ENCODE data around the gene BTNL3.

Gene BTNL3

DNA sequence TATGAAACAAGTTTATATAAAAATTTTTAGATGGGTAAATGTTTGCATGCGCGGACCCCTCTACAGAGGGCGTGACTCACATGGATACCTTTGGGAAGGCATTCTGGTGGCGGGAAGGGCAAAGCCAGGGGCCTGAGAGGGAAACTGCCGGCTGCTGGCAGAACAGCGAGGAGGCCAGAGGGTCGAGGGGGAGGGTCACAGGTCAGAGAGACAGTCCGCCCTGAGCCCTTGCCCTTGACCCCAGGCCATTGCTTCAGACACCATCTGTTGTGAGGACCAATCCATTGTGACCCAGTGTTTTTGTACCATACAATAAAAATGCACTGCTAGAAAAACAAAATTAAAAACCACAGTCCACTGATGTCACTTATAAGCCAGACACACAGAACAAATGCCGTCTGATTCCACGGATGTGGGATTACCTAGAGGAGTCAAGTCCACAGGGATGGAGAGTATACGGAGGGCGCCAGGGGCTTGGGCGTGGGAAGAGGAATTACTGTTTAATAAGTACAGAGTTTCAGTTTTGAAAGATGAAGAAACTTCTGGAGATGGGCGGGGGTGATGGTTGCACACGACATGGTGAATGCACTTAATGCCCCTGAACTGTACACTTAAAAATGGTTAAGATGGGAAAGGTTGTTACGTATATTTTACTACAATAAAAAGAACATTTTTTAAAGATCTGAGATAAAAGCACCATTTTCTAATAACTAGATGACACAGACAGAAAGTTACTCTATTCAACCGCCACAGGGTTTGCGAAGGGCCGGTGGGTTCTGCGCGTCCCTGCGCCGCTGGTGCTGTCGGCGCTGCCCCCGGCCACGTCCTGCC is 63.4 kb downstream of the BTNL3 start:
- H3K4me3 ChIP-seq (ENCODE audit: low read depth in 1 of 2, low read length in 1 of 2), result no peak overlapping the region
- peaks cover 5 to 9% of the 10 kb centered on the region in 2 experiments for H3K4me1 ChIP-seq (ENCODE audit: control insufficient read depth in 1 of 2, insufficient read depth in 1 of 2, low read depth in 1 of 2, low read length in 1 of 2)
- H3K36me3 ChIP-seq, result no peaks in the 10 kb centered on the region
- H3K9me3 ChIP-seq, result no peaks in the 10 kb centered on the region
- H3K27ac ChIP-seq, result no peak overlapping the region
- peaks cover 96% of the 10 kb centered on the region for H3K27me3 ChIP-seq
- TF ChIP-seq, protein P1, sequence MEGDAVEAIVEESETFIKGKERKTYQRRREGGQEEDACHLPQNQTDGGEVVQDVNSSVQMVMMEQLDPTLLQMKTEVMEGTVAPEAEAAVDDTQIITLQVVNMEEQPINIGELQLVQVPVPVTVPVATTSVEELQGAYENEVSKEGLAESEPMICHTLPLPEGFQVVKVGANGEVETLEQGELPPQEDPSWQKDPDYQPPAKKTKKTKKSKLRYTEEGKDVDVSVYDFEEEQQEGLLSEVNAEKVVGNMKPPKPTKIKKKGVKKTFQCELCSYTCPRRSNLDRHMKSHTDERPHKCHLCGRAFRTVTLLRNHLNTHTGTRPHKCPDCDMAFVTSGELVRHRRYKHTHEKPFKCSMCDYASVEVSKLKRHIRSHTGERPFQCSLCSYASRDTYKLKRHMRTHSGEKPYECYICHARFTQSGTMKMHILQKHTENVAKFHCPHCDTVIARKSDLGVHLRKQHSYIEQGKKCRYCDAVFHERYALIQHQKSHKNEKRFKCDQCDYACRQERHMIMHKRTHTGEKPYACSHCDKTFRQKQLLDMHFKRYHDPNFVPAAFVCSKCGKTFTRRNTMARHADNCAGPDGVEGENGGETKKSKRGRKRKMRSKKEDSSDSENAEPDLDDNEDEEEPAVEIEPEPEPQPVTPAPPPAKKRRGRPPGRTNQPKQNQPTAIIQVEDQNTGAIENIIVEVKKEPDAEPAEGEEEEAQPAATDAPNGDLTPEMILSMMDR (IDR thresholded peaks at IDR 0.05), result no peak

DNA sequence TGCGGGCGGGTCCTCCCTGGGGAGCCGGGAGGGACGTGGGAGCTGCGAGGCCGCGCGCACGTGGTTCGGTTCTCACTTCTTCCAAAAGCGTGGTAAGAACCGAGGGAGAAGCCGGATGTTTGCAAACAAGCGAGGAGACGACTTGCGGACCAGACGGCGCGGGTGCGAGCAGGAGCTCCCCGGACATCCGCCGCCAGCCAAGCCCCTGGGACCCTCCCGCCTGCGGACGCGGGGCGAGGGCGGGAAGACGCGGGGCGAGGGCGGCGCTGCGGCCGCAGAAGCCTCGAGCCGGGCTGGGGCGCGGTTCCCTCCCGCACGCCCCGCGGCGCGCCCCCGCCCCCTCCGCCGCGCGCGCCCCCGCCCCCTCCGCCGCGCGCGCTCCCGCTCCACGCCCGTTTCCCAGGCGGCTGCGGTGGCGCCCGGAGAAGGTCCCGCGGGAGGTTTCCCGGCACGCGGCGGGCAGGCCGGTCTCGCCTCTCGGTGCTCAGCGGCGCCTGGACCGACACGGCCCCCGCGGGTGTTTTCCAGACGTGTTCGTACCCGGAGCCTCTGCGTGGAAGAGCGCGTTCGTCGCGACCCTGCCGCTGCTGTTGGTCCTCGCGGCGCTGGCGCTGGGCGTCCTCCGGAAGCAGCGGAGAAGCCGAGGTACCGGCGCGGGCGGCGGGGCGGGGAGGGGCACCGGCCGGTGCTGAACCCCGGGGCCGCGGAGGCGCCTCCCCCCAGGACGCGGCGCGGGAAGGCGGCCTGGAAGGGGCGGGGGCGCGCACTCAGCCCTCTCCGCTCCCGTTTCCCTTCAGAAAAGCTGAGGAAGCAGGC is 64.2 kb downstream of the BTNL3 start:
- Histone ChIP-seq H3K4me1 (ENCODE audit: control insufficient read depth in 1 of 2, insufficient read depth in 1 of 2, low read depth in 1 of 2, low read length in 1 of 2) (peaks cover 5 to 9% of the 10 kb centered on the region in 2 experiments), H3K27ac (no peak overlapping the region), H3K36me3 (no peaks in the 10 kb centered on the region), H3K9me3 (no peaks in the 10 kb centered on the region), H3K4me3 (ENCODE audit: low read depth in 1 of 2, low read length in 1 of 2) (peak overlapping the region in 1 of 2 experiments; percentile 40), H3K27me3 (peaks cover 96% of the 10 kb centered on the region)
- TF ChIP-seq, protein P1 (IDR thresholded peaks at IDR 0.05), result no peak

DNA sequence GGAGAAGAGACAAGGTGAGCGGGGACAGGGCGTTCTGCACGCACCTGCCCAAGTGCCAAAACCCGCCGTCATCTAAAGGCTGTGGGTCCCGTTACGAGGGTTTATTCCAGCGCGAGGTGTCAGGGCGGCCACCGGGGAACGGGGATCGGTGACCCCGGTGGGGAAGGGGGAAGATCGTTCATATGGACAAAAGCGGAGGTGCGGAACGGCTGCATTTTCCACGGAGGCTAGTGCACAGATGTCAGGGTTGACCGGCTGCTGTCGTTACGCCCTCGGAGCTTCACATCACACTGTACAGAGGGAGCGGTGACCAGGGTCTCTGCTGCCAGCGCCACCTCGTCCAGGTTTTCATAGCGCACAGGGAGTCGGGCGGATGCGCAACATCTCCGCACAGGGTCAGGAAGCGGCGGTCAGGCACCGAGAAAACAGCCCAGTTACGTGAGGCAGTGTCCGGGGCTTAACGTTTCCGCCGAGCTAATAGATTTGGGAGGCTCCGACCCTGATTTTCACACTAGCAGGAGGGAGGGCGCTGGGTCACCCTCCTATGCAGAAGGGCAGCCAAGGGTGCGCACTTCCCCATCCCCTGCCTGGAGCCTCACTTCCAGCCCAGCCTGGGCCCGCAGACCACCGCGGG is 65.0 kb downstream of the BTNL3 start:
- H3K9me3 ChIP-seq, result no peaks in the 10 kb centered on the region
- H3K27ac ChIP-seq, result no peak overlapping the region
- peaks cover 98% of the 10 kb centered on the region for H3K27me3 ChIP-seq
- peak overlapping the region in 1 of 2 experiments; percentile 40 for H3K4me3 ChIP-seq (ENCODE audit: low read depth in 1 of 2, low read length in 1 of 2)
- no peaks in the 10 kb centered on the region for H3K36me3 ChIP-seq
- TF ChIP-seq, protein P1 (IDR thresholded peaks at IDR 0.05), result no peak
- H3K4me1 ChIP-seq (ENCODE audit: control insufficient read depth in 1 of 2, insufficient read depth in 1 of 2, low read depth in 1 of 2, low read length in 1 of 2), result peaks cover 5 to 9% of the 10 kb centered on the region in 2 experiments

DNA sequence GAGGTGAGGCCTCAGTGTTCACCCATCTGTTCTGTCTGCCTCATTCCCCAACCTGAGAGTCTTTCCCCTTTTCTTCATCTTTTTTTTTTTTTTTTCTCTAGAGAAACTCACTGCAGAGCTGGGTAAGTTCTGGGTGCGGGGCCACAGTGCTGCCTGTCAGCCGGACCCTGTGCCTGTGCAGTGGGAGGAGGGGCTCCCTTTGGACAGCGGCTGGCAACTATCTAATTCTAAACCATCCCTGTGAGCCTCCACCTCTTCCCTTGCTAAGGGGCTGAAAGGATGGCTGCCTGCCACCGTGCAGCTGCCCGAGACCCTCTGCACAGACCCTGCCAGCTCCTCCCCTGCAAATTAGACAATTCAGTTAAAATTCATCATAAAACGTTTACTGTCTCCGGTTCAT is 65.5 kb downstream of the BTNL3 start:
- Histone ChIP-seq H3K27me3 (peaks cover 100% of the 10 kb centered on the region), H3K4me1 (ENCODE audit: control insufficient read depth in 1 of 2, insufficient read depth in 1 of 2, low read depth in 1 of 2, low read length in 1 of 2) (peaks cover 5 to 9% of the 10 kb centered on the region in 2 experiments), H3K4me3 (ENCODE audit: low read depth in 1 of 2, low read length in 1 of 2) (no peak overlapping the region), H3K27ac (no peak overlapping the region), H3K36me3 (no peaks in the 10 kb centered on the region), H3K9me3 (no peaks in the 10 kb centered on the region)
- TF ChIP-seq, protein P1 (IDR thresholded peaks at IDR 0.05), result no peak

DNA sequence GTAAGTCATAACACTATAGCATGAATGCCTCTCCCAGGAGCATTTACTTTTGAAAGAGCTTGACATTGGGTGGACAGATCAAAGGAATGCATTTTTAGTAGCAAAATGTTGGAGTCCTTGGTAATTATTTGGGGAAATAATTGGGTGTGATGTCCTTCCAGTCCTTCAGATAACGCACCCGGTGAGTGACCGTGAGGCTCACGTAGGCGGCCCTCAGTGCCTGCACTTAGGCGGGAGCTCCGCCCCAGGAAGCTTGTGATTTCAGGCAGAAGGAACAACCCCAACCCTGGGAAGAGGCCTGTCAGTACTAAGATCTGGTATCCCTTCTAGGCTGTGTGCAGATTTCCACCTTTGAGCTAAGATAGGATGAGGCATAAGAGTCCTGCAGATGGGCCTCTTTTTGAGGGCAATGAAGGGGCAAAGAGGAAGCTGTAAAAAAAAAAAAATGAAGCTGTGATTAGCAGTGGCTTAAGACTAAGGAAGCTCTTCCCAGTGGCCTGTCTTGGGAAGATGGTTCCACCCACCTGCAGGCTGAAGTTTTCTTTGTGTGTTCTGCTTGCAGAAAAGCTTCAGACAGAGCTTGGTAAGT is 66.3 kb downstream of the BTNL3 start:
- TF ChIP-seq, protein P1 (IDR thresholded peaks at IDR 0.05), result no peak
- Histone ChIP-seq H3K27ac (no peak overlapping the region), H3K4me3 (ENCODE audit: low read depth in 1 of 2, low read length in 1 of 2) (no peak overlapping the region), H3K27me3 (peaks cover 100% of the 10 kb centered on the region), H3K9me3 (no peaks in the 10 kb centered on the region), H3K4me1 (ENCODE audit: control insufficient read depth in 1 of 2, insufficient read depth in 1 of 2, low read depth in 1 of 2, low read length in 1 of 2) (peaks cover 5 to 9% of the 10 kb centered on the region in 2 experiments), H3K36me3 (no peaks in the 10 kb centered on the region)
